H9 (cell line): Measurements from ENCODE around the gene MBP. TPM values are rescaled to one million over a fixed set of nuclear protein-coding genes. Genes with fewer than 3 reads are reported as not detected.

Experiments used
- DNase-seq: peaks from one replicate; pipeline ENCODE4 v3.0.0-alpha.2; 2017
- H2AFZ ChIP-seq: one replicate; pipeline ENCODE4 v1.6.1; 2013; ENCODE audit warnings: mild to moderate bottlenecking, low read length, control low read depth, moderate library complexity
- H2AK5ac ChIP-seq: 2 replicates; pipeline ENCODE4 v1.6.1; 2013; ENCODE audit warnings: low read length, control low read depth, mixed read lengths; ENCODE audit not compliant: insufficient read length
- H2BK120ac ChIP-seq: one replicate; pipeline ENCODE4 v1.6.1; 2013; ENCODE audit warnings: low read depth, mild to moderate bottlenecking, low read length, control low read depth, inconsistent platforms; ENCODE audit not compliant: poor library complexity, severe bottlenecking
- H2BK12ac ChIP-seq: 2 replicates; pipeline ENCODE4 v1.6.1; 2013; ENCODE audit warnings: low read length, control low read depth, mixed read lengths, low read depth; ENCODE audit not compliant: insufficient read length
- H2BK15ac ChIP-seq: 2 replicates; pipeline ENCODE4 v1.6.1; 2013; ENCODE audit warnings: low read depth, low read length, control low read depth
- H2BK20ac ChIP-seq: one replicate; pipeline ENCODE4 v1.6.1; 2013; ENCODE audit warnings: low read depth, mild to moderate bottlenecking, low read length, control low read depth, inconsistent platforms; ENCODE audit not compliant: poor library complexity, severe bottlenecking
- H2BK5ac ChIP-seq: 2 replicates; pipeline ENCODE4 v1.6.1; 2013; ENCODE audit warnings: low read length, control low read depth, mixed read lengths; ENCODE audit not compliant: insufficient read length
- H3K14ac ChIP-seq: 2 replicates; pipeline ENCODE4 v1.6.1; 2013; ENCODE audit warnings: low read length, control low read depth; ENCODE audit not compliant: insufficient read depth
- H3K18ac ChIP-seq: 2 replicates; pipeline ENCODE4 v1.6.1; 2013; ENCODE audit warnings: low read depth, mild to moderate bottlenecking, mixed read lengths, low read length, control low read depth; ENCODE audit not compliant: insufficient read length
- H3K23ac ChIP-seq: 2 replicates; pipeline ENCODE4 v1.6.1; 2013; ENCODE audit warnings: low read length, control low read depth, mixed read lengths, low read depth; ENCODE audit not compliant: insufficient read length
- H3K23me2 ChIP-seq: 2 replicates; pipeline ENCODE4 v1.6.1; 2013; ENCODE audit warnings: low read depth, mild to moderate bottlenecking, mixed read lengths, low read length, control low read depth; ENCODE audit not compliant: insufficient read length, poor library complexity, severe bottlenecking
- H3K27ac ChIP-seq: 2 replicates; pipeline ENCODE4 v1.5.1; 2013; ENCODE audit warnings: low read length, control low read depth, mixed read lengths, low read depth; ENCODE audit not compliant: insufficient read length
- H3K27me3 ChIP-seq: 2 replicates; pipeline ENCODE4 v1.6.1; 2013; ENCODE audit warnings: low read length, control low read depth, inconsistent platforms; ENCODE audit not compliant: insufficient read depth
- H3K4ac ChIP-seq: 2 replicates; pipeline ENCODE4 v1.6.1; 2013; ENCODE audit warnings: low read depth, mild to moderate bottlenecking, control low read depth, inconsistent platforms, low read length, moderate library complexity
- H3K4me1 ChIP-seq: 2 replicates; pipeline ENCODE4 v1.6.1; 2013; ENCODE audit warnings: low read length, control low read depth, inconsistent platforms; ENCODE audit not compliant: insufficient read depth
- H3K4me2 ChIP-seq: 2 replicates; pipeline ENCODE4 v1.6.1; 2013; ENCODE audit warnings: low read length, control low read depth, mixed read lengths; ENCODE audit not compliant: insufficient read length, insufficient read depth
- H3K56ac ChIP-seq: 2 replicates; pipeline ENCODE4 v1.6.1; 2013; ENCODE audit warnings: low read depth, mild to moderate bottlenecking, mixed read lengths, low read length, control low read depth; ENCODE audit not compliant: insufficient read length
- H3K79me1 ChIP-seq: 2 replicates; pipeline ENCODE4 v1.6.1; 2013; ENCODE audit warnings: low read depth, mild to moderate bottlenecking, moderate library complexity, low read length, control low read depth, inconsistent platforms; ENCODE audit not compliant: insufficient read depth, poor library complexity, severe bottlenecking
- H3K79me2 ChIP-seq: 2 replicates; pipeline ENCODE4 v1.6.1; 2013; ENCODE audit warnings: low read length, control low read depth, inconsistent platforms; ENCODE audit not compliant: insufficient read depth
- H3K9ac ChIP-seq: 2 replicates; pipeline ENCODE4 v1.6.1; 2013; ENCODE audit warnings: low read length, control low read depth, mixed read lengths; ENCODE audit not compliant: insufficient read length; ENCODE audit errors: extremely low read depth
- H3K9me3 ChIP-seq: one replicate; pipeline ENCODE4 v1.6.1; 2013; ENCODE audit warnings: low read depth, low read length, inconsistent platforms; ENCODE audit not compliant: control insufficient read depth
- H3T11ph ChIP-seq: one replicate; pipeline ENCODE4 v1.6.1; 2013; ENCODE audit warnings: mild to moderate bottlenecking, low read length, control low read depth, inconsistent platforms
- H4K20me1 ChIP-seq: one replicate; pipeline ENCODE4 v1.6.1; 2013; ENCODE audit not compliant: control insufficient read depth, insufficient read length, insufficient read depth
- H4K5ac ChIP-seq: 2 replicates; pipeline ENCODE4 v1.6.1; 2013; ENCODE audit warnings: low read depth, mild to moderate bottlenecking, mixed read lengths, low read length, control low read depth; ENCODE audit not compliant: insufficient read length
- H4K8ac ChIP-seq: replicated peaks from 2 replicates; pipeline ENCODE4 v1.6.1; 2013; ENCODE audit warnings: low read length, control low read depth, mixed read lengths, low read depth; ENCODE audit not compliant: insufficient read length
- H4K91ac ChIP-seq: 2 replicates; pipeline ENCODE4 v1.6.1; 2013; ENCODE audit warnings: low read depth, mild to moderate bottlenecking, moderate library complexity, mixed read lengths, low read length, control low read depth; ENCODE audit not compliant: insufficient read length
- H3K27ac Mint-ChIP-seq, 3 experiments: 2 replicates in 2 of 3; 3 replicates in 1 of 3; pipeline ENCODE4 v1.8.0; 2020 to 2021; ENCODE audit warnings: mixed read lengths in 3 of 3, mild to moderate bottlenecking in 1 of 3, moderate library complexity in 1 of 3
- H3K27me3 Mint-ChIP-seq: 2 replicates; pipeline ENCODE4 v1.8.0; 2021; ENCODE audit warnings: low read depth, mild to moderate bottlenecking, moderate library complexity, mixed read lengths
- H3K36me3 Mint-ChIP-seq, 3 experiments: 2 replicates in 2 of 3; 3 replicates in 1 of 3; pipeline ENCODE4 v1.8.0; 2020 to 2021; ENCODE audit warnings: low read depth in 3 of 3, mixed read lengths in 3 of 3; ENCODE audit not compliant: insufficient read depth in 1 of 3
- H3K4me1 Mint-ChIP-seq, 2 experiments: 2 replicates each; pipeline ENCODE4 v1.8.0; 2020; ENCODE audit warnings: mixed read lengths in 2 of 2
- H3K4me3 Mint-ChIP-seq, 2 experiments: 2 replicates in 1 of 2; 3 replicates in 1 of 2; pipeline ENCODE4 v1.8.0; 2020 to 2021; ENCODE audit warnings: mild to moderate bottlenecking in 2 of 2, mixed read lengths in 2 of 2, moderate library complexity in 1 of 2
- H3K9me3 Mint-ChIP-seq, 2 experiments: 2 replicates in 1 of 2; 3 replicates in 1 of 2; pipeline ENCODE4 v1.8.0; 2020; ENCODE audit warnings: mild to moderate bottlenecking in 2 of 2, mixed read lengths in 2 of 2, moderate library complexity in 1 of 2
- WGBS: extraction: QIAGEN DNeasy Blood & Tissue Kit; methylation state at CpG from one replicate; pipeline ENCODE4 v1.1.7; 2013; ENCODE audit warnings: missing lambda C conversion rate, low lambda C conversion rate, mixed read lengths; ENCODE audit not compliant: insufficient read length; ENCODE audit errors: extremely low coverage; 5-methylcytosine and 5-hydroxymethylcytosine counted together
- total RNA-seq: library from RNA; stranded (reverse); gene quantifications from 2 replicates; pipeline ENCODE4 v1.2.1, GENCODE V29; 2021
- TF ChIP-seq, protein P1 (sequence below): fragments of 200-600 bp; sonication (generic); conservative IDR thresholded peaks from 3 replicates; pipeline ENCODE4 v1.8.0; 2021; ENCODE audit warnings: antibody characterized with exemption, mild to moderate bottlenecking

The MBP gene
- total RNA-seq, 1 experiment from 2014 or later = 8.6 TPM

DNA sequence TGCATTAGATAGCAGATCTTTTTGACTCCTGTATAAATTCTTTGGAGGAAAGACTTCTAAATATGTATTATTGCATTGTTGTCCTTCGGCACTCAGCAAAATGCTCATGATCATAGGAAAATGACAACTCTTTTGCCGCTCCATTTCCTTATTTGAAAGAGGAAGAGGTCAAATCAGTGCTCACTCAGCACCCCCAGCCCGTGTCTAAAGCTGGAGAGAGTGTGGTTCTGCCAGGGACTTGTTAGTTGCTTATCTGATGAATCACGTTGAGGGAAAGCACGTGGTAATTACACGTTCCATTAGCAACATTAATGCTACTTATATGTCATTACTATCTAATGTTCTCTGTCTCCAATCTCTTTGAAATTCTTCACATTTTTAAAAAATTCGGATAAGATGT, 46.0 kb upstream of the MBP start:
- Histone ChIP-seq H2BK20ac (no peak overlapping the region), H3K27ac (no peak overlapping the region), H3K27me3 (no peaks in the 10 kb centered on the region), H2BK12ac (no peak overlapping the region), H3K79me1 (no peaks in the 10 kb centered on the region), H3K4me2 (no peak overlapping the region), H3T11ph (no peak overlapping the region), H2BK15ac (no peak overlapping the region), H3K79me2 (no peaks in the 10 kb centered on the region), H3K18ac (no peak overlapping the region), H3K23ac (no peak overlapping the region), H4K91ac (no peak overlapping the region), H3K9me3 (no peaks in the 10 kb centered on the region), H3K56ac (no peak overlapping the region), H4K5ac (no peak overlapping the region), H4K20me1 (no peaks in the 10 kb centered on the region), H2BK5ac (no peak overlapping the region), H2BK120ac (no peak overlapping the region), H3K4ac (no peak overlapping the region), H4K8ac (no peak overlapping the region), H3K14ac (no peak overlapping the region), H3K9ac (no peak overlapping the region), H3K4me1 (no peaks in the 10 kb centered on the region), H2AK5ac (no peak overlapping the region), H3K23me2 (no peaks in the 10 kb centered on the region), H2AFZ (no peak overlapping the region)
- Mint-ChIP-seq H3K36me3 (no peaks in the 10 kb centered on the region), H3K27me3 (no peaks in the 10 kb centered on the region; the same call in 1 of the 2 replicates), H3K4me3 (no peak overlapping the region), H3K9me3 (peaks cover 0 to 2% of the 10 kb centered on the region in 2 experiments; a peak in 1 of 5 replicates), H3K27ac (no peak overlapping the region), H3K4me1 (no peaks in the 10 kb centered on the region)
- no CpG with 5 or more reads among the region's 7 CpGs for WGBS
- TF ChIP-seq, protein P1, sequence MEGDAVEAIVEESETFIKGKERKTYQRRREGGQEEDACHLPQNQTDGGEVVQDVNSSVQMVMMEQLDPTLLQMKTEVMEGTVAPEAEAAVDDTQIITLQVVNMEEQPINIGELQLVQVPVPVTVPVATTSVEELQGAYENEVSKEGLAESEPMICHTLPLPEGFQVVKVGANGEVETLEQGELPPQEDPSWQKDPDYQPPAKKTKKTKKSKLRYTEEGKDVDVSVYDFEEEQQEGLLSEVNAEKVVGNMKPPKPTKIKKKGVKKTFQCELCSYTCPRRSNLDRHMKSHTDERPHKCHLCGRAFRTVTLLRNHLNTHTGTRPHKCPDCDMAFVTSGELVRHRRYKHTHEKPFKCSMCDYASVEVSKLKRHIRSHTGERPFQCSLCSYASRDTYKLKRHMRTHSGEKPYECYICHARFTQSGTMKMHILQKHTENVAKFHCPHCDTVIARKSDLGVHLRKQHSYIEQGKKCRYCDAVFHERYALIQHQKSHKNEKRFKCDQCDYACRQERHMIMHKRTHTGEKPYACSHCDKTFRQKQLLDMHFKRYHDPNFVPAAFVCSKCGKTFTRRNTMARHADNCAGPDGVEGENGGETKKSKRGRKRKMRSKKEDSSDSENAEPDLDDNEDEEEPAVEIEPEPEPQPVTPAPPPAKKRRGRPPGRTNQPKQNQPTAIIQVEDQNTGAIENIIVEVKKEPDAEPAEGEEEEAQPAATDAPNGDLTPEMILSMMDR = no peak
- DNase-seq = no peak
